Activated CD4-positive, alpha-beta T cell treated with anti-CD3 and anti-CD28 coated beads, Interleukin-2, amount 10 ng/mL, durations not matched to agents 7 days and 5 days (primary cell): ENCODE measurements around the gene SPSB3. TPM values are rescaled to one million over a fixed set of nuclear protein-coding genes. Genes with fewer than 3 reads are reported as not detected.
"Not testable (repeated sequence)": the region's sequence is repeated elsewhere in the genome, so short reads cannot be mapped to it uniquely, and the experiment has no call there.

ENCODE experiments used
- CTCF ChIA-PET: fragments of 350-600 bp; sonication (Branson Sonifier 250); formaldehyde crosslinking; loops from one replicate; lab custom pipeline; 2021; ENCODE audit warnings: antibody characterized with exemption; lab: Charles Lee
- POLR2A ChIA-PET: fragments of 350-600 bp; sonication (Branson Sonifier 250); formaldehyde crosslinking; loops from one replicate; lab custom pipeline; 2021; ENCODE audit warnings: antibody characterized with exemption; lab: Charles Lee
- DNase-seq: peaks from one replicate; pipeline ENCODE4 v3.0.0-alpha.2; 2020
- H3K27ac Mint-ChIP-seq: one replicate; pipeline ENCODE4 v1.8.0; 2021; ENCODE audit warnings: mild to moderate bottlenecking, moderate library complexity, mixed read lengths
- H3K27me3 Mint-ChIP-seq: one replicate; pipeline ENCODE4 v1.8.0; 2021; ENCODE audit warnings: mixed read lengths
- H3K36me3 Mint-ChIP-seq: one replicate; pipeline ENCODE4 v1.8.0; 2021; ENCODE audit warnings: low read depth, mixed read lengths
- H3K4me1 Mint-ChIP-seq: one replicate; pipeline ENCODE4 v1.8.0; 2021; ENCODE audit warnings: mixed read lengths
- H3K4me3 Mint-ChIP-seq: one replicate; pipeline ENCODE4 v1.8.0; 2021; ENCODE audit warnings: mild to moderate bottlenecking, moderate library complexity, mixed read lengths
- H3K9me3 Mint-ChIP-seq: one replicate; pipeline ENCODE4 v1.8.0; 2021; ENCODE audit warnings: mixed read lengths
- total RNA-seq, 2 experiments: library from RNA; stranded (reverse); gene quantifications; one replicate each; pipeline ENCODE4 v1.2.3, GENCODE V29; 2021

SPSB3 gene
- total RNA-seq, 2 experiments from 2014 or later: 38.0 to 42.9 TPM

DNA sequence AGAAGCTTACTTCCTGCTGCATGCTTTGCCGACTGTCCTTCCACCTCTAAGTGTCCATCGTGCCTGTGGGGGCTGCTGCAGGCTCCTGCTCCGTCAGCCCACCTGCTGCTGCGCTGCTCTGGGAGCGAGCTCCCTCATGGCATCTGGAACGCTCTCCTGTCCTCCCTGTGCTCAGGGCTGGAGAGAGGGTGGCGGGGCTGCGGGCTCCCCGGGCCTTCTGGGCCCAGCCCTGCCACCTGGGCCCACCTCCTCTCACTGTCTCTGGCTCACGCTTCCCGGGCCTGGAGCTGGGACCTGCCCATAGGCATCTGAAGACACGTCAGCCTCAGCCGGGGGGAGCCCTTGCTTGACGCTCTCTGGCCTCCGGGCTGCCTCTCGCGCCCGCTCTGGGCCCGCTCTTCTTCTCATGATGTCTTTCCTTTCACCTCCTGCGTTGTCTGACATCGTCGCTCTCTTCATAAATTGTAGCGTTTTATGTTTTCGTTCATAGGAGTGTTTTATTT, 38.0 kb downstream of the SPSB3 start:
- peaks cover 4% of the 10 kb centered on the region for H3K36me3 Mint-ChIP-seq
- no peaks in the 10 kb centered on the region for H3K4me1 Mint-ChIP-seq
- no peaks in the 10 kb centered on the region for H3K9me3 Mint-ChIP-seq
- no peak overlapping the region for H3K4me3 Mint-ChIP-seq
- POLR2A ChIA-PET: no interaction called here
- no peak overlapping the region for H3K27ac Mint-ChIP-seq
- CTCF ChIA-PET: interaction anchor here (1.6 kb wide), 1 partner anchor 39 kb away, joined by 3 read pairs; the partner anchor contains the start of gene MAPK8IP3
- H3K27me3 Mint-ChIP-seq: no peaks in the 10 kb centered on the region
- no peak for DNase-seq

- ChIA-PET CTCF (interaction anchor here (1.6 kb wide), 1 partner anchor 38 kb away, joined by 3 read pairs; the partner anchor contains the start of gene MAPK8IP3), POLR2A (no interaction called here)
- H3K36me3 Mint-ChIP-seq: peaks cover 4% of the 10 kb centered on the region
- no peak overlapping the region for H3K4me3 Mint-ChIP-seq
- H3K4me1 Mint-ChIP-seq: no peaks in the 10 kb centered on the region
- H3K27ac Mint-ChIP-seq: no peak overlapping the region
- H3K27me3 Mint-ChIP-seq: no peaks in the 10 kb centered on the region
- H3K9me3 Mint-ChIP-seq: no peaks in the 10 kb centered on the region
- no peak for DNase-seq
Observed at GRCh38 chr16:1743376-1744337, 38.7 kb downstream of the SPSB3 start.

DNA sequence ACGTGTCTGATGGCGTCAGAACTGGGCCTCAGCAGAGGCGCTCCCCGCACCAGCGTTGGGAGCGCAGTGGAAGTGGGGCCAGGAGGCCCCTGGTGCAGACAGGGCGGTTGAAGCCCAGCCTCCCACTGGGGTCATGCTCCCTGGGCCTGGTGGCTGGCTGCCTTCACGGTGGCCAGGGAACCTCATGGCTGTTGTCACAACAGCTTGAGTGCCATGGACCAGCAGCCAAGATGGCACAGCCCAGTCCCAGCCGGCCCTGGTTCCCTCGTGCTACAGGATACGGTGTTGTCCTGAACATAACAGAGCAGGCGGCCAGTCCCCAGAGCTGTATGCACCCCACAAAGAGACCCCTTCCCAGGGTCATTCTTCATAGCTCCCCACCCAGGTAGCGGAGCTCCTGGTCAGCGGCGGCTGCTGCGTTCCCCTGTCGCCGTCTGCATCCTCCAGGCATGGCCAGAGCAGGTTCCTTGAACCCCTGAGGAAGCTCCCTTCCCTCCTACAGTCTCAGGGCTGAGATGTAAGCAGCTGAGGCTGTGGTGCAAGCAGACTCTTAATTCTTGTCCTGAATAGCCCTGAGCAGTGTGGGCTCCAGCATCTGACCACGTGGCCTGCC, 40.7 kb downstream of the SPSB3 start:
- CTCF ChIA-PET: interaction anchor here (1.2 kb wide), 1 partner anchor 36 kb away, joined by 5 read pairs; the partner anchor contains the start of gene MAPK8IP3
- no peaks in the 10 kb centered on the region for H3K27me3 Mint-ChIP-seq
- H3K36me3 Mint-ChIP-seq: peaks cover 2% of the 10 kb centered on the region
- H3K4me1 Mint-ChIP-seq: no peaks in the 10 kb centered on the region
- no peak for DNase-seq
- H3K4me3 Mint-ChIP-seq: no peak overlapping the region
- no peaks in the 10 kb centered on the region for H3K9me3 Mint-ChIP-seq
- POLR2A ChIA-PET: no interaction called here
- no peak overlapping the region for H3K27ac Mint-ChIP-seq

GRCh38 chr16:1740781-1741490, 41.4 kb downstream of the SPSB3 start:
- ChIA-PET CTCF (interaction anchor here (1.2 kb wide), 1 partner anchor 35 kb away, joined by 5 read pairs; the partner anchor contains the start of gene MAPK8IP3), POLR2A (no interaction called here)
- Mint-ChIP-seq H3K36me3 (peaks cover 2% of the 10 kb centered on the region), H3K9me3 (no peaks in the 10 kb centered on the region), H3K4me3 (no peak overlapping the region), H3K27me3 (no peaks in the 10 kb centered on the region), H3K4me1 (no peaks in the 10 kb centered on the region), H3K27ac (no peak overlapping the region)
- DNase-seq: no peak

DNA sequence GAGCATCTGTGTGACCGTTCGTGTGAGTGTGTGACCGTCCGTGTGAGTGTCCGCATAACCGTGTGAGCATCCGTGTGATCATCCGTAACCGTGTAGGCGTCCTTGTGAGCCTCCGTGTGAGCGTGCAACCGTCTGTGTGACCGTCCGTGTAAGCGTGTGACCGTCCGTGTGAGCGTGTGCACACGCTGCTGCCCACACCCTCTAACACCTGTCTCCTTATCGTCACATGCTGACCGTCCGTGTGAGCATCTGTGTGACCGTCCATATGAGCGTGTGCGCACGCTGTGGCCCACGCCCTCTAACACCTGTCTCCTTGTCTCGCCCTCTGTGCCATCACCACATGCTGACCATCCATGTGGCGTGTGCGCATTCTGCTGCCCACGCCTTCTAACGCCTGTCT, 42.1 kb downstream of the SPSB3 start:
- ChIA-PET POLR2A (no interaction called here), CTCF (interaction anchor here (0.7 to 1.0 kb wide), 2 partner anchors 9 to 474 kb away, joined by 3 read pairs; partner anchors contain the start of gene PGP)
- H3K36me3 Mint-ChIP-seq: peaks cover 2% of the 10 kb centered on the region
- H3K27ac Mint-ChIP-seq: no peak overlapping the region
- H3K4me1 Mint-ChIP-seq: no peaks in the 10 kb centered on the region
- H3K9me3 Mint-ChIP-seq: no peaks in the 10 kb centered on the region
- no peak overlapping the region for H3K4me3 Mint-ChIP-seq
- DNase-seq: no peak
- no peaks in the 10 kb centered on the region for H3K27me3 Mint-ChIP-seq

DNA sequence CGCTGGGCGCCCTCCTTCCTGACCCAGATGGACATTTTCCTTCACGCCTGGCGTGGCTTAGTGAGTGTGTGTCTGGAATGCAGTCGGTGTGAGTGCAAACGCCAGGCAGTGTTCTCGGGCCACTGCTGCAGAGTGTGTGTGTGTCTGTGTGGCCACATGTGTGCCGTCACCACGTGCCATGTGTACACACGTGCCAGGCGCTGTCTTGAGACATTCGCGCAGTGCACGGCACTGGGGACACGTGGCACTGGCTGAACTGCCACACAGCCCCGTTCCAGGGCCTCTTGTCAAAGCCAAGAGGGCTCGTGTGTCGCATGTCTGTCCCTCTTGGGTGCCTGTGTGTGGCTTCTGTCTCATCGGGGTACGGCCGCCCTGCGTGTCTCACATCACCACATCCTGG, 47.6 kb downstream of the SPSB3 start:
- no peaks in the 10 kb centered on the region for H3K27me3 Mint-ChIP-seq
- H3K36me3 Mint-ChIP-seq: peaks cover 15% of the 10 kb centered on the region
- no peak for DNase-seq
- no peaks in the 10 kb centered on the region for H3K4me1 Mint-ChIP-seq
- ChIA-PET CTCF (no interaction called here), POLR2A (no interaction called here)
- H3K27ac Mint-ChIP-seq: no peak overlapping the region
- H3K9me3 Mint-ChIP-seq: no peaks in the 10 kb centered on the region
- no peak overlapping the region for H3K4me3 Mint-ChIP-seq

GRCh38 chr16:1734123-1734522, 48.2 kb downstream of the SPSB3 start:
- Mint-ChIP-seq H3K4me3 (no peak overlapping the region), H3K9me3 (no peaks in the 10 kb centered on the region), H3K36me3 (peaks cover 18% of the 10 kb centered on the region), H3K27me3 (no peaks in the 10 kb centered on the region), H3K27ac (no peak overlapping the region), H3K4me1 (no peaks in the 10 kb centered on the region)
- DNase-seq: no peak
- POLR2A ChIA-PET: no interaction called here
- CTCF ChIA-PET: no interaction called here

DNA sequence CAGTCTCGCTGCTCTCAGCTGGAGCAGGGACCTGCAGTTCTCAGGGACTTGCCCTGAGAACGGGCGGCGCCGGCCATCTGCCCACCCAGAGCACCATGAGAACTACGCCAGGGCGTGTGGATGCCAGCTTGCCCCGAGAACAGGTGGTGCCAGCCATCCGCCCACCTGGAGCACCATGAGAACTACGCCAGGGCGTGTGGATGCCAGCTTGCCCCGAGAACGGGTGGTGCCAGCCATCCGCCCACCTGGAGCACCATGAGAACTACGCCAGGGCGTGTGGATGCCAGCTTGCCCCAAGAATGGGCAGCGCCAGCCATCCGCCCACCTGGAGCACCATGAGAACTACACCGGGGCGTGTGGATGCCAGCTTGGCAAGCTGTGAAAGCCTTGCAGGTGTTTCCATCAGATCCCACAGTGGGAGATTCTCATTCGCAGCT, 49.8 kb downstream of the SPSB3 start:
- H3K27ac Mint-ChIP-seq, H3K4me3 Mint-ChIP-seq, H3K4me1 Mint-ChIP-seq, DNase-seq, POLR2A ChIA-PET, H3K27me3 Mint-ChIP-seq, H3K9me3 Mint-ChIP-seq: not testable (repeated sequence)
- H3K36me3 Mint-ChIP-seq: peaks cover 22% of the 10 kb centered on the region
- CTCF ChIA-PET: interaction anchor here (0.7 to 1.5 kb wide), 3 partner anchors 19 to 520 kb away, joined by 3 to 6 read pairs (median 3); partner anchors contain the start of gene MAPK8IP3

GRCh38 chr16:1732071-1732470, 50.3 kb downstream of the SPSB3 start:
- CTCF ChIA-PET: interaction anchor here (1.1 to 1.5 kb wide), 2 partner anchors 26 to 519 kb away, joined by 3 to 6 read pairs; partner anchors contain the start of gene MAPK8IP3
- Mint-ChIP-seq H3K36me3 (peaks cover 22% of the 10 kb centered on the region), H3K4me1 (no peaks in the 10 kb centered on the region), H3K4me3 (no peak overlapping the region), H3K27ac (no peak overlapping the region), H3K9me3 (no peaks in the 10 kb centered on the region), H3K27me3 (no peaks in the 10 kb centered on the region)
- POLR2A ChIA-PET: no interaction called here
- DNase-seq: no peak

- no peak overlapping the region for H3K27ac Mint-ChIP-seq
- CTCF ChIA-PET: no interaction called here
- H3K27me3 Mint-ChIP-seq: no peaks in the 10 kb centered on the region
- no peak overlapping the region for H3K4me3 Mint-ChIP-seq
- peaks cover 22% of the 10 kb centered on the region for H3K36me3 Mint-ChIP-seq
- no peak for DNase-seq
- POLR2A ChIA-PET: no interaction called here
- peaks cover 1% of the 10 kb centered on the region for H3K4me1 Mint-ChIP-seq
- no peaks in the 10 kb centered on the region for H3K9me3 Mint-ChIP-seq
Observed at GRCh38 chr16:1731603-1732002, 50.8 kb downstream of the SPSB3 start.

- peaks cover 22% of the 10 kb centered on the region for H3K36me3 Mint-ChIP-seq
- CTCF ChIA-PET: interaction anchor here (1.1 kb wide), 1 partner anchor 25 kb away, joined by 3 read pairs; the partner anchor contains the start of gene MAPK8IP3
- POLR2A ChIA-PET: no interaction called here
- DNase-seq: no peak
- H3K4me3 Mint-ChIP-seq: no peak overlapping the region
- no peaks in the 10 kb centered on the region for H3K9me3 Mint-ChIP-seq
- peaks cover 1% of the 10 kb centered on the region for H3K4me1 Mint-ChIP-seq
- no peaks in the 10 kb centered on the region for H3K27me3 Mint-ChIP-seq
- H3K27ac Mint-ChIP-seq: peak overlapping the region; percentile 19
Observed at GRCh38 chr16:1731073-1731472, 51.3 kb downstream of the SPSB3 start.

GRCh38 chr16:1729445-1729844, 52.9 kb downstream of the SPSB3 start:
- H3K27ac Mint-ChIP-seq: no peak overlapping the region
- H3K4me1 Mint-ChIP-seq: peaks cover 1% of the 10 kb centered on the region
- H3K4me3 Mint-ChIP-seq: no peak overlapping the region
- H3K9me3 Mint-ChIP-seq: no peaks in the 10 kb centered on the region
- POLR2A ChIA-PET: no interaction called here
- CTCF ChIA-PET: interaction anchor here (1.0 kb wide), 1 partner anchor 10 kb away, joined by 4 read pairs; no protein-coding TSS in a partner anchor
- peaks cover 22% of the 10 kb centered on the region for H3K36me3 Mint-ChIP-seq
- DNase-seq: no peak
- no peaks in the 10 kb centered on the region for H3K27me3 Mint-ChIP-seq
